Activated CD8-positive, alpha-beta memory T cell treated with anti-CD3 and anti-CD28 coated beads, Interleukin-2, amount 50 U/mL, for 24 hours (primary cell): ENCODE measurements around the gene MYH6.
"Not testable (repeated sequence)": the region's sequence is repeated elsewhere in the genome, so short reads cannot be mapped to it uniquely, and the experiment has no call there.

Experiments
- DNase-seq: peaks from one replicate; pipeline ENCODE4 v3.0.0-alpha.2; 2020; ENCODE audit errors: extremely low read depth

The MYH6 gene

GRCh38 chr14:23435543-23436326, 27.7 kb upstream of the MYH6 start, which contains the start of gene MYH7:
Gene MYH7, minus strand, starts transcription at chr14:23435660. Its CDS starts 1,928 bp downstream, at chr14:23433732.
- DNase-seq, result no peak

- DNase-seq, result no peak
These were observed 26.6 kb upstream of the MYH6 start for GRCh38 chr14:23434488-23435222.

DNA sequence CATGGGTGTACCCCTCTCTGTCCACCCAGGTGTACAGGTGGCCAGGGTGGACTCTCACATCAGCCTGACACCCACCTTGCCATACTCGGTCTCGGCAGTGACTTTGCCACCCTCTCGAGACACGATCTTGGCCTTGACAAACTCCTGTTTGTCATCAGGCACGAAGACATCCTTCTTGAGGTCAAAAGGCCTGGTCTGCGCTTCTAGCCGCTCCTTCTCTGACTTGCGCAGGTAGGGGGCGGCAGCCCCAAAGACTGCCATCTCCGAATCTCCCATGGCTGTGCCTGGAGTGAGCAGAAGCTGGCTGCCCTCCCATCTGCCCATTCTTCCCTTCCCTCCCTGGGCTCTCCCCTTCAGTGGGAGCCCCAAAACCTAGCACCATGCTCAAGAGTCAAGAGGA, 25.4 kb upstream of the MYH6 start:
- no peak for DNase-seq

DNA sequence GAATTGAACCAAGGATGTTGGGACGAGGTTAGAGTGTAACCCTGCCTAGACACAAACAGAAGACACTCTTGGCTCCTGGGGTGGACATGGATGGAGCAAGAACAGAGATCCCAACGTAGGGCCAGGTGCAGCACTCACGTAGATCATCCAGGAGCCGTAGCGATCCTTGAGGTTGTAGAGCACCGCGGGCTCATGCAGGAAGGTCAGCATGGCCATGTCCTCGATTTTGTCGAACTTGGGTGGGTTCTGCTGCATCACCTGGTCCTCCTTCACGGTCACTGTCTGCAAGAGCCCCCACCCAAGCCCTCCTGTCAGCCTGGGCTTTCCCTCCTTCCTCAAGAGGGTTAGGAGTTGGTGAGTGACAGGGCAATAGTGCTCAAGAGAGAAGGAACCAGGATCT, 24.9 kb upstream of the MYH6 start:
- no peak for DNase-seq

DNA sequence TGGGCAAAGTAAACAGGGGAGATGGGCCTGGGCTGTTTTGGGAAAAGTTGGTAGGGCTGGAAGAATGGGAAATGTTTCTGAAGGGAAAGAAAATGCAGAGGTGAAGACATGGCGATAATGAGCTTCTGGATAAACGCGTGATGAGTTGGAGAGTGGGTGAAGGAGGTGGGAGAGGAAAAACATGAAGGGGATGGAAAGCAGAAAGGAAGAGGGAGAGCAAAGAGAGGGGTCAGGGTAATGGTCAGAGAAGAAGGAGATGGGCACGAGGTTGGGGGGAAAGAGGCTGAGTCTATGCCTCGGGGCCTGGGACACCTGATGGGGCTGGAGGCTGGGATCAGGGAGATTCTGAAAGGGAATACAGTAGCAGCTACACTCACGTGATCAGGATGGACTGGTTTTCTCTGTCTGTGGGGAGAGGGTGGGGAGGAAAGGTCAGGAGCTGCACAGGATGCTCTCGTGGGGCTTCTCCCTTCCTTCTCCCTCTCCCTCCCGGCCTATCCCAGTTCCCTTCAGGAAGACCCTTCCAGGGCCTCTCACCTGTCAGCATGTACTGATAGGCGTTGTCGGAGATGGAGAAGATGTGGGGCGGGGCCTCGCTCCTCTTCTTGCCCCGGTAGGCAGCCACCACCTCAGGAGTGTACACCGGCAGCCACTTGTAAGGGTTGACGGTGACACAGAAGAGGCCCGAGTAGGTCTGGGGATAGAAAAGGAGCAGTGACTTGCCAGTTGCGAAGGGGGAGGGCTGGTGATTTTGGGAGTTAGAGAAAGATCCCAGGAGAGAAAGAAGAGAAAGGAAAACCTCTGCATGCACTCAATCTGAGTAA, 24.2 kb upstream of the MYH6 start:
- no peak for DNase-seq

DNA sequence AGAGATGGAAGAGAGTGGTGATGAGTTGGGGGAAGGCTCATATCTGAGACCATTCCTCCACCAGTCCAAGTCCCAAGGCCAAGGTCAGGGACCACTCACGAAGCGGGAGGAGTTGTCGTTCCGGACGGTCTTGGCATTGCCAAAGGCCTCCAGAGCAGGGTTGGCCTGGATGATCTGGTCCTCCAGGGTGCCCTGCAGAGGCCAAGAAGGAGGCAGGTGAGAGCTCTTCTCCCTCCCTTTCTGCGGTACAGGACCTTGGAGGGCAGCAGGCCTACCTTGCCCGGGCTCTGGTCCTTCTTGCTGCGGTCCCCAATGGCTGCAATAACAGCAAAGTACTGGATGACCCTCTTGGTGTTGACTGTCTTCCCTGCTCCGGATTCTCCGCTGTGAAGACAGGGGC, 23.4 kb upstream of the MYH6 start:
- DNase-seq, result no peak

DNA sequence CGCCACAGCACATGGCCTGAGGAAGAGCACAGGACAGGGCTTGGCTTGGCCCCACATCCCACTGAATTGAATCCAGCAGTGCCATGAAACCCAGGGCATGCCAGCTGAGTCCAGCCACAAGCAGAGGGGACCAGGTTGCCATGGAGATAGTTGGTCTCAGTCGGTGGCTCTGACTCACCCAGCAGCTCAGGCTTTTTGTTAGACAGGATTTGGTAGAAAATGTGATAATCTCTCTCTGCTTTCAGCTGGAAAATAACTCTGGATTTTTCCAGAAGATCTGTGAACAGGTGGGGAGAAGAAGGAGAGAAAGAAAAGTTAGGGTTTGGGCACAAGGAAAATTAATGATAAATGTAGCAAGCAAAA, 22.6 kb upstream of the MYH6 start:
- no peak for DNase-seq

- DNase-seq, result no peak
These were observed 22.1 kb upstream of the MYH6 start for GRCh38 chr14:23430016-23430722.

DNA sequence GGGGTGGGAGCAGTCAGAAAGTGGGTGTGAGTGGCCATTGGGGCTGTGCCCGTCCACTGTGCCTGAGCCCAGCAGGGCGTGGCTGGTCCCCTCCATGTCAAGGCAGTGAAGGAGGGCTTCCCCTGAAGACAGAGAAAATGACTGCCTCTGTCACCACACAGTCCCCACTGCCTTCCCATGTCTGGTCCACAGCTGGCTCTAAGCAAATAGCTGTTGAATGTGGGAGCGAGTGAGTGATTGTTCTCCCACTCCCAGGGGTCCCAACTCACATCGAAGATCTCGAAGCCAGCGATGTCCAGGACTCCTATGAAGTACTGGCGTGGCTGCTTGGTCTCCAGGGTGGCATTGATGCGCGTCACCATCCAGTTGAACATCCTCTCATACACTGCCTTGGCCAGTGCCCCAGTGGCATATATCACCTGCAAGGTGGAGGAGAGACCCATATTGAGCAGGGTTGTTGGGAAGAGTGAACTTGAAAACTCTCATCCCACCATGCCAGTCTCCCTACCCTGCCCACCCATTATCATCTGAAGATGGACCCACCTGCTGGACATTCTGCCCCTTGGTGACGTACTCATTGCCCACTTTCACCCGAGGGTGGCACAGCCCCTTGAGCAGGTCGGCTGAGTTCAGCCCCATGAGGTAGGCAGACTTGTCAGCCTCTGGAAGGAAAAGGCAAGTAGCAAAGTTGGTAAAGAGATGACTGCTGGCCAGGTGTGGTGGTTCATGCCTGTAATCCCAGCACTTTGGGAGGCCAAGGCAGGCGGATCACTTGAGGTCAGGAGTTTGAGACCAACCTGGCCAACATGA, 20.8 kb upstream of the MYH6 start:
- DNase-seq, result no peak

DNA sequence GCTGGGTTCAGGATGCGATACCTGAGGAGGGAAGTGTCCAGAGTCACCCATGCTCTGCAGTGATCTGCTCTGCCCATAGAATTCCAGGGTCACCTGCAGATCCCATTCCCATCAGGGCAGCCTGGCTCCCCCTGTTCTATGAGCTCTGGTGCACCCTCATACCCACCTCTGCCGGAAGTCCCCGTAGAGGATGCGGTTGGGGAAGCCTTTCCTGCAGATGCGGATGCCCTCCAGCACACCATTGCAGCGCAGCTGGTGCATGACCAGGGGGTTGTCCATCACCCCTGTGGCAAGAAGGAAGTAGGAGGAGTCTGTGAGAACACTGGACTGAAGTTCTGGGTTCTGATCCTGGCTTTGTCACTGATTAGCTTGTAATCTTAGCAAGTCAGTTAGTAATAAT, 17.7 kb upstream of the MYH6 start:
- not testable (repeated sequence) for DNase-seq

- no peak for DNase-seq
These were observed 17.1 kb upstream of the MYH6 start for GRCh38 chr14:23425169-23425568.

DNA sequence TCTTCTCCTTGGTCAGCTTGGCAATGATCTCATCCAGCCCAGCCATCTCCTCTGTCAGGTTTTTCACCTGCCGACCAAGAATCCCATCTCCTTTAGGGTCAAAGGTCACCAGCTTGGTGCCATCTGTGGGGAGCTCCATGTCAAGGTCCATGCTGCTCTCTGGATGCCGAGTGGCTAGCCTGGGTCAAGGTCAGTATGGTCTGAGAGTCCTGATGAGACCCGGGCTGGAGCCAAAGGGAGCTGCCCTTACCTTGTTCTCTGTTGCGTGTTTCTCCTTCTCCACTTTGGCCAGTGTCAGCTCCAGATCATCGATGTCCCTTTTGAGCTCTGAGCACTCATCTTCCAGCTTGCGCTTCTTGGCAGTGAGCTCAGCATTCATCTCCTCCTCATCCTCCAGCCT, 15.6 kb upstream of the MYH6 start:
- no peak for DNase-seq

- no peak for DNase-seq
These were observed 13.5 kb upstream of the MYH6 start for GRCh38 chr14:23421594-23421993.

DNA sequence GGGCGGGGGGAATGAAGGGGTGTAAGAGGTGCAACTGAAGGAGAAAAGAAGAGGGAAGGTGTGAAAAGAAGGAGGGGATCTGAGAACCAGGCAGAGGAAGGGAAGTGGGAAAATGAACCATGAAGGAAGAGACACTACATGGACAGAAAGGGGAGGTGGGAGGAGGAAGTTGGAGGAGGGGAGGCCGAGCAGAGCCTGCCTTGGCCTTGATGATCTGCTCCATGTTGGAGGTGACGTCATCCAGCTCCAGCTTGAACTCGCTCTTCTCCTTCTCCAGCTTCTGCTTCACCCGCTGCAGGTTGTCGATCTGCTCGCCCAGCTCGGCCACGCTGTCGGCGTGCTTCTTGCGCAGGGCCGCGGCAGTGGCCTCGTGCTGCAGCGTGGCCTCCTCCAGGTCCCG, 11.6 kb upstream of the MYH6 start:
- DNase-seq, result not testable (repeated sequence)

GRCh38 chr14:23418021-23418420, 9.9 kb upstream of the MYH6 start:
- no peak for DNase-seq

DNA sequence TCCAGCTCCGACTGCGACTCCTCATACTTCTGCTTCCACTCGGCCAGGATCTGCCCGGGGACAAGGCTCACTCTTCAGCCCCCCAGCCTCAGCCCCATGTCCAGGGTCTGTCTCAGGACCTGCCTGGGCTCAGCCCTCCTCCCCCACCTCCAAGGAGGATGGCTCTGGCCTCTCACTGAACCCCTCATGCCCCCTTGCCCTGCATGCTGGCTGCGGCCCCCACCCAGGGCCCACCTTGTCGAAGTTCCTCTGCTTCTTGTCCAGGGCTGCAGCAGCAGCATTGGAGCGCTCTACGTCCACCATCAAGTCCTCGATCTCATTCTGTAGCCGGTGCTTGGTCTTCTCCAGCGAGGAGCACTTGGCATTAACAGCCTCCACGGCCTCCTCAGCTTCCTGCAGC, 9.2 kb upstream of the MYH6 start:
- DNase-seq, result not testable (repeated sequence)

- no peak for DNase-seq
These were observed 8.7 kb upstream of the MYH6 start for GRCh38 chr14:23416801-23417200.

GRCh38 chr14:23415821-23416778, 8.0 kb upstream of the MYH6 start:
- no peak for DNase-seq

GRCh38 chr14:23414906-23415820, 7.1 kb upstream of the MYH6 start:
- no peak for DNase-seq
